HG03045 (cell line): ENCODE data around the gene MAPK8IP2.
"Not testable (repeated sequence)": the region's sequence is repeated elsewhere in the genome, so short reads cannot be mapped to it uniquely, and the experiment has no call there.

Source experiments
- ATAC-seq: cut with Tn5 transposase; IDR thresholded peaks from one replicate; pipeline ENCODE4 v1.9.1; 2021; ENCODE audit warnings: mild to moderate bottlenecking, moderate library complexity; ENCODE audit not compliant: unreplicated experiment

Gene MAPK8IP2

GRCh38 chr22:50611341-50612060 lies 10.9 kb downstream of the MAPK8IP2 start:
- ATAC-seq = no peak

- ATAC-seq = no peak
Observed at GRCh38 chr22:50612168-50612527, 11.6 kb downstream of the MAPK8IP2 start.

GRCh38 chr22:50612528-50613221 lies 12.1 kb downstream of the MAPK8IP2 start:
- ATAC-seq = no peak

- ATAC-seq = no peak
Observed at GRCh38 chr22:50613291-50613981, 12.8 kb downstream of the MAPK8IP2 start.

- not testable (repeated sequence) for ATAC-seq
Observed at GRCh38 chr22:50614296-50614695, 13.7 kb downstream of the MAPK8IP2 start.

- peak; percentile 58 for ATAC-seq
Observed at GRCh38 chr22:50620593-50621355, 20.2 kb downstream of the MAPK8IP2 start.

- ATAC-seq = peak; percentile 27
Observed at GRCh38 chr22:50621356-50621880, 20.8 kb downstream of the MAPK8IP2 start.

- ATAC-seq = no peak
Observed at GRCh38 chr22:50621948-50622722, 21.5 kb downstream of the MAPK8IP2 start.

- no peak for ATAC-seq
Observed at GRCh38 chr22:50622723-50623327, 22.2 kb downstream of the MAPK8IP2 start.

- no peak for ATAC-seq
Observed at GRCh38 chr22:50624347-50625130, 23.9 kb downstream of the MAPK8IP2 start.

GRCh38 chr22:50625131-50625567 lies 24.6 kb downstream of the MAPK8IP2 start:
- no peak for ATAC-seq

- ATAC-seq = no peak
Observed at GRCh38 chr22:50625568-50626313, 25.1 kb downstream of the MAPK8IP2 start.

- ATAC-seq = no peak
Observed at GRCh38 chr22:50626314-50626849, 25.8 kb downstream of the MAPK8IP2 start.

GRCh38 chr22:50626850-50627641 lies 26.5 kb downstream of the MAPK8IP2 start:
- no peak for ATAC-seq

GRCh38 chr22:50627642-50628542 lies 27.3 kb downstream of the MAPK8IP2 start, which contains the start of gene ARSA:
TSS of gene ARSA (minus strand) at chr22:50628152. CDS start at chr22:50627779, 373 bp downstream.
- peak; percentile 68 for ATAC-seq

- no peak for ATAC-seq
Observed at GRCh38 chr22:50628543-50629134, 28.0 kb downstream of the MAPK8IP2 start.
